DMS53 (cell line): ENCODE results near the gene LRCH1.

ENCODE experiments used
- DNase-seq: peaks from one replicate; lab custom pipeline; 2025; lab: John Stamatoyannopoulos, UW

Gene LRCH1

GRCh38 chr13:46639033-46639981, 86.3 kb downstream of the LRCH1 start:
- no peak for DNase-seq

- no peak for DNase-seq
Observed at GRCh38 chr13:46640843-46641242, 87.9 kb downstream of the LRCH1 start.

- DNase-seq: no peak
Observed at GRCh38 chr13:46641274-46642081, 88.5 kb downstream of the LRCH1 start.

- DNase-seq: no peak
Observed at GRCh38 chr13:46642254-46642653, 89.3 kb downstream of the LRCH1 start.

GRCh38 chr13:46643165-46643777, 90.3 kb downstream of the LRCH1 start:
- no peak for DNase-seq

- no peak for DNase-seq
Observed at GRCh38 chr13:46644816-46645215, 91.8 kb downstream of the LRCH1 start.

GRCh38 chr13:46647512-46648065, 94.6 kb downstream of the LRCH1 start:
- peak; percentile 48 for DNase-seq

GRCh38 chr13:46648166-46648607, 95.2 kb downstream of the LRCH1 start:
- peak; percentile 90 for DNase-seq

- no peak for DNase-seq
Observed at GRCh38 chr13:46649816-46650215, 96.8 kb downstream of the LRCH1 start.

GRCh38 chr13:46654951-46655350, 102.0 kb downstream of the LRCH1 start:
- no peak for DNase-seq

GRCh38 chr13:46655377-46656180, 102.6 kb downstream of the LRCH1 start:
- DNase-seq: no peak

- DNase-seq: no peak
Observed at GRCh38 chr13:46656786-46657185, 103.8 kb downstream of the LRCH1 start.

- no peak for DNase-seq
Observed at GRCh38 chr13:46659413-46660065, 106.6 kb downstream of the LRCH1 start.

GRCh38 chr13:46660416-46660815, 107.4 kb downstream of the LRCH1 start:
- no peak for DNase-seq

GRCh38 chr13:46660857-46661256, 107.9 kb downstream of the LRCH1 start:
- DNase-seq: no peak

GRCh38 chr13:46662690-46663089, 109.7 kb downstream of the LRCH1 start:
- DNase-seq: no peak

- no peak for DNase-seq
Observed at GRCh38 chr13:46663206-46664037, 110.5 kb downstream of the LRCH1 start.

- no peak for DNase-seq
Observed at GRCh38 chr13:46664195-46664594, 111.2 kb downstream of the LRCH1 start.

- no peak for DNase-seq
Observed at GRCh38 chr13:46665248-46665632, 112.3 kb downstream of the LRCH1 start.
